Chondrocyte (in vitro differentiated cells): ENCODE results near the gene AGBL5. TPM values are rescaled to one million over a fixed set of nuclear protein-coding genes. Genes with fewer than 3 reads are reported as not detected.

Source experiments
- DNase-seq: peaks from one replicate; pipeline ENCODE4 v3.0.0; 2021; ENCODE audit warnings: mixed read lengths, low spot score
- H3K27ac Mint-ChIP-seq: one replicate; pipeline ENCODE4 v1.8.0; 2021; ENCODE audit warnings: mild to moderate bottlenecking, moderate library complexity, mixed read lengths; ENCODE audit not compliant: unreplicated experiment
- H3K27me3 Mint-ChIP-seq: 2 replicates; pipeline ENCODE4 v1.8.0; 2021; ENCODE audit warnings: low read depth, mixed read lengths
- H3K36me3 Mint-ChIP-seq: 2 replicates; pipeline ENCODE4 v1.8.0; 2021; ENCODE audit warnings: low read depth, mixed read lengths
- H3K4me1 Mint-ChIP-seq: 2 replicates; pipeline ENCODE4 v1.8.0; 2021; ENCODE audit warnings: low read depth, mild to moderate bottlenecking, mixed read lengths
- H3K4me3 Mint-ChIP-seq: one replicate; pipeline ENCODE4 v1.8.0; 2021; ENCODE audit warnings: mild to moderate bottlenecking, moderate library complexity, mixed read lengths; ENCODE audit not compliant: unreplicated experiment
- H3K9me3 Mint-ChIP-seq: 2 replicates; pipeline ENCODE4 v1.8.0; 2021; ENCODE audit warnings: low read depth, mixed read lengths
- total RNA-seq: library from RNA; stranded (reverse); gene quantifications from 3 replicates; pipeline ENCODE4 v1.2.1, GENCODE V29; 2021
- TF ChIP-seq, protein P1 (sequence below): fragments of 200-600 bp; sonication (generic); IDR thresholded peaks from 2 replicates; pipeline ENCODE4 v1.5.0; 2021; ENCODE audit warnings: antibody characterized with exemption, mild to moderate bottlenecking, moderate library complexity

Gene AGBL5
- total RNA-seq, 1 donor from 2014 or later = 16.3 TPM

DNA sequence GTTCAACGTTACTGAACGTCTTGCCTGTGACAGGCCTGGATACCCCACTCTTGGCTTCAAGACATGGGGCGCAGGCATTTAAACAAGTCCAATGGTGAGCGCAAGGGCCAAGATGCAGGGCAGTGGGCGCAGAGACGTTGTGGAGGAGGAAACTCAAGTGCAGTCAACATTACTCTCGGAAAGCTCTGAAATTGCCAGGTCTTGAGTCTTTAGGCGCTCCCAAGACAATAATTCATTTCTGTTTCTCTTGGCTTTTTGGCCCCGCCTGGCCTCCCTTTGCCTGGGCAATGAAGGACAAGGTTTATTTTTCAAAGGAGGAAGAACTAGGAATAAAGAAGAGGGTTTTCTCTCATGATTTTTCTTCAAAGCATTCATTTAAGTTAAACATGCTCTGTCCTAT lies 32.0 kb upstream of the AGBL5 start:
- H3K4me1 Mint-ChIP-seq = peaks cover 31% of the 10 kb centered on the region
- H3K27ac Mint-ChIP-seq = no peak overlapping the region
- H3K27me3 Mint-ChIP-seq = no peaks in the 10 kb centered on the region
- TF ChIP-seq, protein P1, sequence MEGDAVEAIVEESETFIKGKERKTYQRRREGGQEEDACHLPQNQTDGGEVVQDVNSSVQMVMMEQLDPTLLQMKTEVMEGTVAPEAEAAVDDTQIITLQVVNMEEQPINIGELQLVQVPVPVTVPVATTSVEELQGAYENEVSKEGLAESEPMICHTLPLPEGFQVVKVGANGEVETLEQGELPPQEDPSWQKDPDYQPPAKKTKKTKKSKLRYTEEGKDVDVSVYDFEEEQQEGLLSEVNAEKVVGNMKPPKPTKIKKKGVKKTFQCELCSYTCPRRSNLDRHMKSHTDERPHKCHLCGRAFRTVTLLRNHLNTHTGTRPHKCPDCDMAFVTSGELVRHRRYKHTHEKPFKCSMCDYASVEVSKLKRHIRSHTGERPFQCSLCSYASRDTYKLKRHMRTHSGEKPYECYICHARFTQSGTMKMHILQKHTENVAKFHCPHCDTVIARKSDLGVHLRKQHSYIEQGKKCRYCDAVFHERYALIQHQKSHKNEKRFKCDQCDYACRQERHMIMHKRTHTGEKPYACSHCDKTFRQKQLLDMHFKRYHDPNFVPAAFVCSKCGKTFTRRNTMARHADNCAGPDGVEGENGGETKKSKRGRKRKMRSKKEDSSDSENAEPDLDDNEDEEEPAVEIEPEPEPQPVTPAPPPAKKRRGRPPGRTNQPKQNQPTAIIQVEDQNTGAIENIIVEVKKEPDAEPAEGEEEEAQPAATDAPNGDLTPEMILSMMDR = no peak
- no peak for DNase-seq
- no peak overlapping the region for H3K4me3 Mint-ChIP-seq
- peaks cover 5% of the 10 kb centered on the region for H3K36me3 Mint-ChIP-seq
- H3K9me3 Mint-ChIP-seq = no peaks in the 10 kb centered on the region

DNA sequence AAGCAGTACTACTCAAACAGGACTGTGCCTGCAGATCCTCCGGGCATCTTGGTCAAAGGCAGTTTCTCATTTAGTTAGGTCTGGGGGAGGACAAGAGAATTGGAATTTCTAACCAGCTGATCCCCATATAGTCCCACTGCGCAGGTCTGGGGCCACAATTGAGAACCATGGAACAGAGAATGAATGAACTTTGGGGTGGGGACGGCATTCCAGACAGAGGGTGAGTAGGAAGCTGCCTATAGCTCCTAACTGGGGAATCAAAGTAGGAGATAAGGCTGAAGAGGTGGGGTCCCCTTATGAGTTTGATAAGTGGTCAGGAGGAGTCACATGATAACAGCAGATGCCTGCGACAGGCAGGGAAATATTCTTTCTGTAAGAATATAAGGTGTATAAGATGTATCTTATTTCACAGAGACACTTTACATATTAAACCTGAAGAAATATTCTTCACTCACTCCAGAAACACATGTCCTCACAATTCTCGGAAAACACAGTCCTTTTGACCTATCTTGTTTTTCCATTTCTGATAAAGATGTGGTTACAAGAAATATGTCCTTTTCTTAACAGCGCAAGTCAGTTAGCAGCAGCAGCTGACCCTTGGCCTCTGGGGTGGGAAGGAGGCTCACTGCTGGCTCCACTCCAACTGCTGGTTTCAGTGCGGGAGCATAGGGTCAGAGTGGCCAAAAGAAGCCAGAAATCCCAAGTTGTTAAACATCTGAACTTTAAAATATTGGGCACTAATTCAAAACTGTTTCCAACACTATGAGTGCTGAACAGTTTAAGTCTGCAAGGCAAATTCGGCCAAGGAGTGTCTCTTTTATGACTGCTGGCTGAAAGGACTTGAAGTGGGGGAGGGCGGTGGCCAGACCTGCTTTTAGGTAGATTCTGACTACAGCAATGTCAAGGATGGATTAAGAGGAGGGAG lies 31.3 kb upstream of the AGBL5 start:
- no peak overlapping the region for H3K27ac Mint-ChIP-seq
- H3K27me3 Mint-ChIP-seq = no peaks in the 10 kb centered on the region
- no peak overlapping the region for H3K4me3 Mint-ChIP-seq
- peaks cover 30% of the 10 kb centered on the region for H3K4me1 Mint-ChIP-seq
- no peaks in the 10 kb centered on the region for H3K9me3 Mint-ChIP-seq
- no peak for DNase-seq
- H3K36me3 Mint-ChIP-seq = peaks cover 8% of the 10 kb centered on the region
- TF ChIP-seq, protein P1 = no peak

DNA sequence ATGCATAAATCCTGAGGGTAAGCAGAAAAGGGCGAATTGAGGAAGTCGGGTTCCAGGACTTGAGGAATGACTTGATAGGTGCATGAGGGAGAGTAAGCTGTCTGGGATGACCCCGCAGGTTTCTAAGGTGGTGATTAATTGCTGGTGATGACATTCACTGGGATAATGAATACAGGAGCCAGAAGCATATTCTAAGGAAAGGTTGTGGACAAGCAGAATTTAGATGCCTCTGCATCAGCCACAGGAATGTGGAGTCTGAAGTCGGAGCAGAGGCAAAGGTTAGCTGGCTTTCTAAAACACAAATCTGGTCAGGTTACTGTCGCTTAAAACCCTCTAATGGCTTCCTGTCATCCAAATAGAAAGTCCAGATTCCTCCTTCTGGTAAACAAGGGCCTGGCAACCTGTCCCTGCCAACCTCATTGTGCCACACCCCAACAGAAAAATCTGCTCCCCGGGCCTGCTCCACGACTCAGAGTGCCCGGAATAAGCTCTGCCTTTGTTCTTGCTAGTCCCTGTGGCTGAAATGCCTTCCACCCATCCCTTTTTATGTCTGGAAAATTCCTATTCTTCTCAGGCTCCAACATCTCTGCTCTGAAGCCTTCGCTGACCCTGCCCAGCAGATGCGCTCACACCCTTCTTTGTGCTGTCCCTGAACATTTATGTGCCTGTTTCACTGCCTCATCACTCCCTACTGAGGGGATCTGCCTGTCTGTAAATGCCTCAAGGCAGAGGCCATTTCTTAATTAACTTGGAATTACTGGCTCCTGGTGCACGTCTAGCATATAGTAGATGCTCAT lies 30.0 kb upstream of the AGBL5 start:
- no peak for DNase-seq
- Mint-ChIP-seq H3K4me3 (no peak overlapping the region), H3K36me3 (peaks cover 13% of the 10 kb centered on the region), H3K27ac (peak overlapping the region; percentile 36), H3K4me1 (peaks cover 20% of the 10 kb centered on the region), H3K27me3 (no peaks in the 10 kb centered on the region), H3K9me3 (no peaks in the 10 kb centered on the region)
- TF ChIP-seq, protein P1 = no peak

DNA sequence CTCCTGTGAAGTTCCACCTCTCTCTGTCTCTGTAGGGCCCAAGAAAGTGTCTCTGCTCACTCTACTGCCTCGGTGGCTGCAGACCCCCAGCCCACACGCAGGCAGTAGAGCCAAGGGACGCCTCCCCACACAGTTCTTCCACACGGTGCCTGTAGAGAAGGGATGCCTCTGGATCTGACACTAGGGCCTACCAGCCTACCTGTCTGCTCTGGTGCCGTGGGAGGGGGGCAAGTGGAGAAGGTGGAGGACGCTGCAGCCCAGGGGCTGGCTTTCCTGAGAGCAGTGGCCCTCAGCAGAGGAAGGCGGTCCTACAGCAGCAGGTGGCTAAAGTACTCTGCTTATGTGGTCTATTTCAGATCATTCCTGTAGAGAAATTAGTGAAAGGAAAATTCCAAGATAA lies 27.7 kb upstream of the AGBL5 start:
- Mint-ChIP-seq H3K4me3 (no peak overlapping the region), H3K9me3 (no peaks in the 10 kb centered on the region), H3K27me3 (no peaks in the 10 kb centered on the region), H3K4me1 (peaks cover 18% of the 10 kb centered on the region), H3K27ac (no peak overlapping the region), H3K36me3 (peaks cover 17% of the 10 kb centered on the region)
- DNase-seq = no peak
- TF ChIP-seq, protein P1 = no peak

DNA sequence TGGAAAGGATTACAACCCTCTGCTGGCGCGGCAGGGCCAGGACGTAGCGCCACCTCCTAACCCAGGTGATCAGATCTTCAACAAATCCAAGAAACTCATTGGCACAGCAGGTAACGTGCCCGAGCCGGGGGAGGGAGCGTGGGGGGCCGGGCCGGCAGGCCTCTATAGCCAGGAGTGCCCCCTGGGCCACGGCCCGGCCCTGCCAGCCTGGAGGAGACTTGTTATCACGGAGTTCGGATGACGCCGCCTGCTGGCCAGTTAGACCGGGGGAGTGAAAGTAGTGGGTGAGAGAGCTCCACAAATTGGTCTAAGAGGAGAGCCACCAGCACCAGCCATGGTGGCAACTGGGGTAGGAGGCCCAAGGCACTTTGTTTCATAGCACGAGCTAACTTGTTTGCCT lies 27.3 kb upstream of the AGBL5 start:
- DNase-seq = no peak

More for the DNA sequence above, 27.3 kb upstream of the AGBL5 start:
- Mint-ChIP-seq H3K36me3 (peaks cover 17% of the 10 kb centered on the region), H3K4me3 (no peak overlapping the region), H3K9me3 (no peaks in the 10 kb centered on the region), H3K4me1 (peaks cover 21% of the 10 kb centered on the region), H3K27ac (no peak overlapping the region), H3K27me3 (no peaks in the 10 kb centered on the region)
- TF ChIP-seq, protein P1 = no peak
